SK-N-SH (cell line): ENCODE data around the gene FOXO4. TPM values are rescaled to one million over a fixed set of nuclear protein-coding genes. Genes with fewer than 3 reads are reported as not detected.
A peak's percentile ranks its signal among the peaks of the same experiment; 100 is the strongest.

ENCODE experiments used
- CTCF ChIA-PET: fragments of 300-600, 350-600 bp; formaldehyde crosslinking; extraction: SDS; loops from one replicate; lab custom pipeline; 2021; lab: Yijun Ruan, JAX
- POLR2A ChIA-PET: fragments of 350-600 bp; sonication (Branson Sonifier 250); formaldehyde crosslinking; extraction: SDS; loops from one replicate; lab custom pipeline; 2020; ENCODE audit warnings: antibody characterized with exemption, inconsistent platforms; lab: Yijun Ruan, JAX
- DNase-seq: peaks from one replicate; pipeline ENCODE4 v3.0.0; 2012
- H2AFZ ChIP-seq: fragments of 200-600 bp; sonication (generic); 2 replicates; pipeline ENCODE4 v1.8.1; 2016; ENCODE audit warnings: antibody characterized with exemption, mild to moderate bottlenecking, low read depth
- H3F3A ChIP-seq: fragments of 200-600 bp; sonication (generic); replicated peaks from 2 replicates; pipeline ENCODE3; 2016; ENCODE audit warnings: antibody characterized with exemption, mild to moderate bottlenecking; ENCODE audit not compliant: insufficient read depth
- H3K27ac ChIP-seq, 2 experiments: fragments of 200-500 bp in 1 of 2; fragments of 200-600 bp in 1 of 2; sonication (Bioruptor generic) in 1 of 2; sonication (generic), shearing (Covaris generic) in 1 of 2; 2 replicates each; pipeline versions ENCODE4 v1.5.1 to v1.6.1; 2014 to 2016; ENCODE audit warnings: low read depth in 2 of 2, inconsistent platforms in 1 of 2, low read length in 1 of 2, mild to moderate bottlenecking in 1 of 2, mixed read lengths in 1 of 2
- H3K27me3 ChIP-seq: fragments of 200-600 bp; sonication (generic), shearing (Covaris generic); 2 replicates; pipeline ENCODE4 v1.6.1; 2016; ENCODE audit warnings: mixed run types; ENCODE audit not compliant: insufficient read depth
- H3K36me3 ChIP-seq, 2 experiments: fragments of 200-500 bp in 1 of 2; fragments of 200-600 bp in 1 of 2; sonication (Bioruptor generic) in 1 of 2; sonication (generic) in 1 of 2; replicated peaks in 1 of 2; 2 replicates each; pipeline versions ENCODE3 to v1.5.1; 2014 to 2016; ENCODE audit warnings: low read length in 1 of 2, mild to moderate bottlenecking in 1 of 2; ENCODE audit not compliant: insufficient read depth in 2 of 2, control insufficient read depth in 1 of 2
- H3K4me1 ChIP-seq, 2 experiments: fragments of 200-500 bp in 1 of 2; fragments of 200-600 bp in 1 of 2; sonication (Bioruptor generic) in 1 of 2; sonication (generic), shearing (Covaris generic) in 1 of 2; 2 replicates each; pipeline versions ENCODE4 v1.5.1 to v1.6.1; 2014 to 2016; ENCODE audit warnings: low read depth in 1 of 2, low read length in 1 of 2, mixed run types in 1 of 2; ENCODE audit not compliant: insufficient read depth in 2 of 2, control insufficient read depth in 1 of 2
- H3K4me2 ChIP-seq: fragments of 200-600 bp; sonication (generic), shearing (Covaris generic); 2 replicates; pipeline ENCODE4 v1.6.1; 2017; ENCODE audit warnings: mixed run types
- H3K4me3 ChIP-seq, 2 experiments: fragments of 200-500 bp in 1 of 2; fragments of 200-600 bp in 1 of 2; sonication (Bioruptor generic) in 1 of 2; sonication (generic), shearing (Covaris generic) in 1 of 2; 2 replicates each; pipeline versions ENCODE4 v1.5.1 to v1.8.1; 2014 to 2016; ENCODE audit warnings: low read depth in 2 of 2, inconsistent platforms in 1 of 2, low read length in 1 of 2, mild to moderate bottlenecking in 1 of 2, mixed read lengths in 1 of 2, moderate library complexity in 1 of 2
- H3K79me2 ChIP-seq: fragments of 200-600 bp; sonication (generic); 2 replicates; pipeline ENCODE4 v1.8.1; 2017; ENCODE audit warnings: mild to moderate bottlenecking; ENCODE audit not compliant: insufficient read depth
- H3K9ac ChIP-seq: fragments of 200-600 bp; sonication (generic); 2 replicates; pipeline ENCODE4 v1.6.1; 2017; ENCODE audit warnings: mixed run types
- H3K9me2 ChIP-seq: fragments of 200-600 bp; sonication (generic); 2 replicates; pipeline ENCODE4 v1.6.1; 2017; ENCODE audit warnings: mixed run types
- H3K9me3 ChIP-seq: fragments of 200-600 bp; sonication (generic); 2 replicates; pipeline ENCODE4 v1.6.1; 2017; ENCODE audit warnings: mixed run types, mild to moderate bottlenecking, moderate library complexity
- H4K20me1 ChIP-seq: fragments of 200-600 bp; sonication (generic); 2 replicates; pipeline ENCODE4 v1.6.1; 2017; ENCODE audit warnings: mild to moderate bottlenecking, mixed run types; ENCODE audit not compliant: insufficient read depth
- CTCF ChIP-seq: fragments of 200-600 bp; sonication (generic); IDR thresholded peaks from 2 replicates; pipeline ENCODE4 v1.6.1; 2017; ENCODE audit warnings: antibody characterized with exemption, mild to moderate bottlenecking, moderate library complexity
- FOSL2 ChIP-seq: IDR thresholded peaks from 2 replicates; pipeline ENCODE4 v1.4.0; 2012; ENCODE audit warnings: low read depth, mild to moderate bottlenecking, moderate library complexity, borderline replicate concordance
- GABPA ChIP-seq: IDR thresholded peaks from 2 replicates; pipeline ENCODE4 v1.4.0; 2012; ENCODE audit warnings: low read depth, mild to moderate bottlenecking
- MXI1 ChIP-seq: IDR thresholded peaks from 2 replicates; pipeline ENCODE4 v1.6.1; 2012; ENCODE audit warnings: mild to moderate bottlenecking, low read depth, low read length, improper control_type of control experiment
- NRF1 ChIP-seq: IDR thresholded peaks from 2 replicates; pipeline ENCODE4 v1.6.1; 2012; ENCODE audit warnings: low read depth, mild to moderate bottlenecking, low read length
- REST ChIP-seq: IDR thresholded peaks from 2 replicates; pipeline ENCODE4 v1.6.1; 2012; ENCODE audit warnings: mild to moderate bottlenecking, low read depth, low read length, moderate library complexity
- RFX5 ChIP-seq: IDR thresholded peaks from 2 replicates; pipeline ENCODE4 v1.6.1; 2012; ENCODE audit warnings: mild to moderate bottlenecking, improper control_type of control experiment, low read length
- TAF1 ChIP-seq: IDR thresholded peaks from 2 replicates; pipeline ENCODE4 v1.6.1; 2012; ENCODE audit warnings: low read depth, mild to moderate bottlenecking, low read length, moderate library complexity, borderline replicate concordance
- TCF12 ChIP-seq: IDR thresholded peaks from 2 replicates; pipeline ENCODE4 v1.4.0; 2012
- USF2 ChIP-seq: fragments of 150-350 bp; IDR thresholded peaks from 2 replicates; pipeline ENCODE4 v1.6.1; 2017; ENCODE audit warnings: antibody characterized with exemption, low read length, low read depth, borderline replicate concordance
- ZBTB33 ChIP-seq: IDR thresholded peaks from 2 replicates; pipeline ENCODE4 v1.4.0; 2012; ENCODE audit warnings: low read depth, borderline replicate concordance
- WGBS: methylation state at CpG from one replicate; pipeline ENCODE4 v1.1.6; 2017; ENCODE audit warnings: low lambda C conversion rate; 5-methylcytosine and 5-hydroxymethylcytosine counted together
- polyA plus RNA-seq, 3 experiments: library from polyadenylated mRNA; depleted of rRNA; stranded (reverse); fragments of >200 nt; gene quantifications; 2 replicates each; pipeline ENCODE4 v1.2.3, GENCODE V29; 2012

Gene FOXO4
- polyA plus RNA-seq, 1 of the 3 experiments (the other 2 are of a cell fraction) = 1.9 TPM

- POLR2A ChIA-PET = no interaction called here
Observed at GRCh38 chrX:71082124-71082647, 13.5 kb upstream of the FOXO4 start.

GRCh38 chrX:71082822-71083221 is 12.8 kb upstream of the FOXO4 start:
- no peak overlapping the region for H3K4me2 ChIP-seq
- no peak overlapping the region for H3K27ac ChIP-seq
- no peak for DNase-seq
- H3K4me3 ChIP-seq = no peak overlapping the region
- no peak overlapping the region for H3K9ac ChIP-seq
- no peaks in the 10 kb centered on the region for H3K36me3 ChIP-seq
- H3K9me2 ChIP-seq = no peaks in the 10 kb centered on the region
- WGBS = 44% methylated on average over 4 of the region's 4 CpGs
- no peaks in the 10 kb centered on the region for H3K4me1 ChIP-seq
- CTCF ChIA-PET = interaction anchor here (1.5 kb wide), 1 partner anchor 47 kb away, joined by 3 read pairs; no protein-coding TSS in a partner anchor
- H3K27me3 ChIP-seq = peaks cover 5% of the 10 kb centered on the region; the same call in 1 of the 2 replicates
- no peaks in the 10 kb centered on the region for H3K79me2 ChIP-seq
- POLR2A ChIA-PET = no interaction called here
- no peaks in the 10 kb centered on the region for H3F3A ChIP-seq
- no peaks in the 10 kb centered on the region for H4K20me1 ChIP-seq
- no peaks in the 10 kb centered on the region for H3K9me3 ChIP-seq
- H2AFZ ChIP-seq = no peak overlapping the region
- no peak for TF ChIP-seq FOSL2
- TF ChIP-seq REST = no peak
- no peak for TF ChIP-seq NRF1
- TF ChIP-seq TAF1 = no peak
- no peak for TF ChIP-seq ZBTB33
- no peak for TF ChIP-seq CTCF

More at GRCh38 chrX:71082124-71082647, 13.5 kb upstream of the FOXO4 start:
- no peak for DNase-seq
- H3K79me2 ChIP-seq = no peaks in the 10 kb centered on the region
- H3K27me3 ChIP-seq = peaks cover 5% of the 10 kb centered on the region; the same call in 1 of the 2 replicates
- no peak overlapping the region for H3K4me2 ChIP-seq
- no peaks in the 10 kb centered on the region for H3K9me3 ChIP-seq
- CTCF ChIA-PET = interaction anchor here (0.6 to 1.5 kb wide), 2 partner anchors 48 to 121 kb away, joined by 3 read pairs; no protein-coding TSS in a partner anchor
- no peak overlapping the region for H3K9ac ChIP-seq
- H3K9me2 ChIP-seq = no peaks in the 10 kb centered on the region
- 54% methylated on average over 5 of the region's 5 CpGs for WGBS
- H4K20me1 ChIP-seq = no peaks in the 10 kb centered on the region
- H3K4me1 ChIP-seq = no peaks in the 10 kb centered on the region
- no peaks in the 10 kb centered on the region for H3K36me3 ChIP-seq
- no peak overlapping the region for H3K4me3 ChIP-seq
- H3F3A ChIP-seq = no peaks in the 10 kb centered on the region
- peak overlapping the region; percentile 49; the same call in 1 of the 2 replicates for H2AFZ ChIP-seq
- TF ChIP-seq USF2 = no peak
- no peak for TF ChIP-seq MXI1
- TF ChIP-seq GABPA = no peak
- no peak for TF ChIP-seq RFX5
- TF ChIP-seq TCF12 = no peak
- no peak for TF ChIP-seq ZBTB33
- no peak overlapping the region for H3K27ac ChIP-seq
